A673 (cell line): ENCODE data around the gene RBFOX2. TPM values are rescaled to one million over a fixed set of nuclear protein-coding genes. Genes with fewer than 3 reads are reported as not detected.
A peak's percentile ranks its signal among the peaks of the same experiment; 100 is the strongest.

Experiments
- BruUV-seq: library from RNA; stranded (reverse); fragments of 400-500 nt; replicated peaks from 2 replicates; lab custom pipeline; 2021; lab: Mats Ljungman, UMichigan
- CTCF ChIA-PET: fragments of 300-600 bp; sonication (Branson Sonifier 250); formaldehyde crosslinking; loops from one replicate; lab custom pipeline; 2022; ENCODE audit warnings: antibody characterized with exemption; lab: Charles Lee
- POLR2A ChIA-PET: fragments of 300-600 bp; sonication (Branson Sonifier 250); formaldehyde crosslinking; loops from one replicate; lab custom pipeline; 2022; ENCODE audit warnings: antibody characterized with exemption; ENCODE audit not compliant: low non-redundant PET; lab: Charles Lee
- DNase-seq: peaks from one replicate; pipeline ENCODE4 v3.0.0-alpha.2; 2015; ENCODE audit warnings: low spot score
- H3K27ac ChIP-seq: fragments of 200-600 bp; sonication (generic); 2 replicates; pipeline ENCODE4 v1.5.1; 2016; ENCODE audit warnings: mixed run types, low read depth, mild to moderate bottlenecking, mixed read lengths, antibody characterized with exemption, low read length; ENCODE audit not compliant: poor library complexity, severe bottlenecking
- H3K27me3 ChIP-seq: fragments of 200-600 bp; sonication (generic); replicated peaks from 2 replicates; pipeline ENCODE4 v1.6.1; 2017; ENCODE audit warnings: mixed run types, low read depth, mild to moderate bottlenecking, mixed read lengths, antibody characterized with exemption, low read length; ENCODE audit not compliant: insufficient read depth, poor library complexity
- H3K36me3 ChIP-seq: fragments of 200-600 bp; sonication (generic); 2 replicates; pipeline ENCODE4 v1.6.1; 2016; ENCODE audit warnings: mixed run types, mild to moderate bottlenecking, mixed read lengths, antibody characterized with exemption, low read length; ENCODE audit not compliant: insufficient read depth, poor library complexity, severe bottlenecking
- H3K4me1 ChIP-seq: fragments of 200-600 bp; sonication (generic); 2 replicates; pipeline ENCODE4 v1.6.1; 2017; ENCODE audit warnings: mixed run types, mild to moderate bottlenecking, mixed read lengths, antibody characterized with exemption, low read length; ENCODE audit not compliant: insufficient read depth, poor library complexity, severe bottlenecking
- H3K4me3 ChIP-seq: fragments of 200-600 bp; sonication (generic); 2 replicates; pipeline ENCODE4 v1.5.1; 2016; ENCODE audit warnings: low read depth, mixed run types, mild to moderate bottlenecking, mixed read lengths, low read length; ENCODE audit not compliant: poor library complexity, severe bottlenecking
- H3K9me3 ChIP-seq: fragments of 200-600 bp; sonication (generic); 2 replicates; pipeline ENCODE4 v1.6.1; 2016; ENCODE audit warnings: mixed run types, low read depth, mild to moderate bottlenecking, mixed read lengths, antibody characterized with exemption, low read length; ENCODE audit not compliant: poor library complexity, severe bottlenecking
- EZH2 ChIP-seq: fragments of 200-600 bp; sonication (generic); IDR thresholded peaks from 2 replicates; pipeline ENCODE4 v1.6.1; 2017; ENCODE audit warnings: borderline replicate concordance, low read depth, mild to moderate bottlenecking, mixed read lengths, antibody characterized with exemption, low read length; ENCODE audit not compliant: poor library complexity, severe bottlenecking
- intact Hi-C: fragments of 100-400 bp; cut with micrococcal nuclease; formaldehyde crosslinking; loops from one replicate; pipeline ENCODE4 v1.10.0; 2022; ENCODE audit not compliant: unreplicated experiment
- total RNA-seq: library from RNA; stranded (reverse); gene quantifications from 2 replicates; pipeline ENCODE4 v1.2.3, GENCODE V29; 2021
- TF ChIP-seq, protein P1 (sequence below): fragments of 300-800, 200-600 bp; sonication (generic); conservative IDR thresholded peaks from 2 replicates; pipeline ENCODE4 v1.5.1; 2017; ENCODE audit warnings: low read depth, mild to moderate bottlenecking, antibody characterized with exemption, low read length, moderate library complexity, mixed read lengths

The RBFOX2 gene
- total RNA-seq, 1 experiment from 2014 or later: 142 TPM

DNA sequence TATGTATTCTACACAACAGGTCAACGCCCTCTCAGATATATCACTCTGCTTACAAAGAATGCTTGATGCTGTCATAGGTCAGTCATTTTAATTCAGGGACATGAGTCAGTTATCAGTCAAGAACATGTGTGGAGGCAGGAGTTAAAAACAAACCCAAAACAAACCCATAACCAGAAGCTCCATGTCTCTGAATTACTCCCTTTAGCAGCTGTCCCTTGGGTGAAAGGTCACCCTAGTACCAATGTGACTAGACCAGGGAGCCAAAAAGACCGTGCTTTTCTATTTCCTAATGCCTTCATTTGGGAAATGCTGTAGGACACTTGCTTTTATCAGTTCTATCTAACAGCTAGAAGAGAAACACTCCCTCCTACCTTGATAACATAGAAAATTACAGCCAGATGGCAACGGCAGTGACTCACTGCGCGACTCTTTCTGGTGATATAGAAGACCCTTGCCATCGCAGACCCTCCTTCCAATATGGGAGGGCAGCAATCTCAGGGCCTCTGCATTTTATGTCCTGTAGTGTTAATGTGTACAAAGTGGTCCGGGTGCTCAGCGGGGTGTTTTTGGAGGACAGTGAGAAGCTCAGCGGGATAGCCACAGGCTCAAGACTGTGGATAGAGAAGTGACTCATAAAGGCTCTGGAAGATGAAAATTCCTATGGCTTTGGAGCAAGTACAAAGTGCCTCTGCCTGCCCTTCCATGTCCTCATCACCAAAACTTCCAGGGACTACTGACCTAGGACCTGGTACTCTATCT is 286.1 kb downstream of the RBFOX2 start:
- no peak for TF ChIP-seq EZH2
- TF ChIP-seq, protein P1, sequence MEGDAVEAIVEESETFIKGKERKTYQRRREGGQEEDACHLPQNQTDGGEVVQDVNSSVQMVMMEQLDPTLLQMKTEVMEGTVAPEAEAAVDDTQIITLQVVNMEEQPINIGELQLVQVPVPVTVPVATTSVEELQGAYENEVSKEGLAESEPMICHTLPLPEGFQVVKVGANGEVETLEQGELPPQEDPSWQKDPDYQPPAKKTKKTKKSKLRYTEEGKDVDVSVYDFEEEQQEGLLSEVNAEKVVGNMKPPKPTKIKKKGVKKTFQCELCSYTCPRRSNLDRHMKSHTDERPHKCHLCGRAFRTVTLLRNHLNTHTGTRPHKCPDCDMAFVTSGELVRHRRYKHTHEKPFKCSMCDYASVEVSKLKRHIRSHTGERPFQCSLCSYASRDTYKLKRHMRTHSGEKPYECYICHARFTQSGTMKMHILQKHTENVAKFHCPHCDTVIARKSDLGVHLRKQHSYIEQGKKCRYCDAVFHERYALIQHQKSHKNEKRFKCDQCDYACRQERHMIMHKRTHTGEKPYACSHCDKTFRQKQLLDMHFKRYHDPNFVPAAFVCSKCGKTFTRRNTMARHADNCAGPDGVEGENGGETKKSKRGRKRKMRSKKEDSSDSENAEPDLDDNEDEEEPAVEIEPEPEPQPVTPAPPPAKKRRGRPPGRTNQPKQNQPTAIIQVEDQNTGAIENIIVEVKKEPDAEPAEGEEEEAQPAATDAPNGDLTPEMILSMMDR: no peak
- Histone ChIP-seq H3K27ac (no peak overlapping the region), H3K4me1 (no peaks in the 10 kb centered on the region), H3K9me3 (no peaks in the 10 kb centered on the region), H3K27me3 (no peaks in the 10 kb centered on the region), H3K36me3 (peaks cover 33% of the 10 kb centered on the region), H3K4me3 (no peak overlapping the region)
- no TSS peak for BruUV-seq
- ChIA-PET POLR2A (no interaction called here), CTCF (no interaction called here)
- DNase-seq: no peak
- intact Hi-C loops: no loop called here

DNA sequence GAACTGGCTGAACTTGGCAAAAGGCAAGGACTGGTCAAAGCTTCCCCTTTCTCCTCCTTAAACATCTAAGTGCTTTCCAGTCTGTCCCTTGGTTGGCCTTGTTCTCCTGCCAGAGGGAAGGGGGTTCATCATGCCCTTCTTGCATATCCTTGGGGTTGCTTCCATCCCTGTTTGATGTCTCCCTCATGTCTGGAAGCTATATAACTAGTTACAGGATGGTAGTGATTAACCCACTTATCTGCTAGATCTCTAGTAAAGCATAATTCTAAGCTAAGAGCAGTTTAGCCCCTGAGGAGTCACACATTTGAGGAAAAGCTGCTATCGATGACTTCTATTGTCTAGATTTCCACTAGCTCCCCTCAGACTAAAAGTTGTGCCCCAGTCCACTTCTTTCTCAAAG is 288.0 kb downstream of the RBFOX2 start:
- TF ChIP-seq, protein P1: no peak
- TF ChIP-seq EZH2: no peak
- peak overlapping the region; percentile 29 for H3K27ac ChIP-seq
- CTCF ChIA-PET: no interaction called here
- intact Hi-C loops: no loop called here
- H3K4me1 ChIP-seq: no peaks in the 10 kb centered on the region
- no peaks in the 10 kb centered on the region for H3K9me3 ChIP-seq
- POLR2A ChIA-PET: interaction anchor here (0.7 kb wide), 1 partner anchor 14 kb away, joined by 3 read pairs; no protein-coding TSS in a partner anchor
- H3K27me3 ChIP-seq: no peaks in the 10 kb centered on the region
- H3K4me3 ChIP-seq: no peak overlapping the region
- BruUV-seq: no TSS peak
- DNase-seq: no peak
- peaks cover 22% of the 10 kb centered on the region for H3K36me3 ChIP-seq

DNA sequence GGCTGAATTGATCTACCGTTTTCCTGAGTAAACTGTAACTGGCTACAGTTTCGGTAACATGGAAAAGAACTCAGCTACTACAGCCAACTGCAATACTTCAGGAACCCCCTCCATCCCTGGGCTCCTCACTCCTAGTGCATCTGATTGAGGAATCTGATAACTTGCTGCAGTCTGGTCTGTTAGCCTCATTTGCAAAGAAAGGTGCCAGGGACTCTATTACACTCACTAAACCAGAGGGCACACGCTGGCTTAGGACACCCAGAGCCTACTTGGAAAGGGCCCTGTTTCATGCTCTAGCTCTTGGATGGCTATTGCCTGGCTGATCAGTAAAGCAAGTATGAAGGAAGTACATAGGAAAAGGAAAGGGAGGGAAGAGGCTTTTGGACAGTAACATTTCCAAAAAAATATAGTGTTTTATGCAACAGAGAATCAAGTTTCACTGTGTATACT is 288.7 kb downstream of the RBFOX2 start:
- Histone ChIP-seq H3K4me1 (no peaks in the 10 kb centered on the region), H3K27ac (no peak overlapping the region), H3K36me3 (peaks cover 22% of the 10 kb centered on the region), H3K4me3 (no peak overlapping the region), H3K9me3 (no peaks in the 10 kb centered on the region), H3K27me3 (no peaks in the 10 kb centered on the region)
- POLR2A ChIA-PET: no interaction called here
- CTCF ChIA-PET: no interaction called here
- intact Hi-C loops: no loop called here
- DNase-seq: no peak
- no TSS peak for BruUV-seq
- TF ChIP-seq, protein P1: no peak
- TF ChIP-seq EZH2: no peak
